ENCODE data around the gene EXD2.
"Not testable (repeated sequence)": the region's sequence is repeated elsewhere in the genome, so short reads cannot be mapped to it uniquely, and the experiment has no call there.

EXD2 gene

DNA sequence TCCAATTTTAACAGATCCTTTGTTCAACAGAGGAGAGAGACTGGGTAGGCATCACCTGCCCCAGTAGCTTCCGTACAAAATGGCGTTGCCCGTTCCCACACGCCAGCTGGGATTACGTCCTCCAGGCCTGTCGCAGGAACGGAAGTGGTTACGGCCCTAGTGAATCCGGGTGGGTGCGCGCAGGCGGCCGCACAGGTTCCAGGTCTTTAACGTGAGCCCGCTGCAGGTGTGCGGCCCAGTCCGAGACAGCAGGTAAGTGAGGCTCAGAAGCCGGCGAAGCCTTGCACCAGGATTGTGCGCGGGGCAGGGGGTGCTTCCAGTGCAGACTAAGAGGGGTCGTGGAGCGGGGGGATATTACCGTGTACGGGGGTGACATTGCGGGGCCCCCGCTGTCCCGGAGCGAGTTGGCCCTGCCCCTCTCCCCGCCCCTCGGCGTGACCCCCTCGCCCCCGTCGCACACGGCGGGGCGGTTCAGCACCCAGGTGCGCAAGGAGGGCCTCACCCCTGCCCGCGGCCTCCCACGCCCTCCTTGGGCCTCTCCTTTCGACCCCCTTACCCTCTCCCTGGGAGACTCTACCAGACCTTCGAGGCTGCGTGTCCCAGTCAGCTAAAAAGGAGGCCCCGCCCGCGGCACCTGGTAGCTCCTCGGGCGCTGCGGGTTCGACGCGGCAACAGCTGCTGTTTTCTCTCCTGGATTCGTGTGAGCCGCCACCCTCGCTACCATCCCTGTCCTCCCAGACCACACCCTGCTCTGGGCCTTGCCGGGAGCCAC is at the start of gene EXD2:
Gene EXD2 (plus strand): TSS at position 159 of the 772 bp plus-strand sequence. CDS start 17,973 bp downstream, outside the sequence.
- peak; percentile 20 to 42 for DNase-seq (ENCODE audit: low read depth in 2 of 2)

DNA sequence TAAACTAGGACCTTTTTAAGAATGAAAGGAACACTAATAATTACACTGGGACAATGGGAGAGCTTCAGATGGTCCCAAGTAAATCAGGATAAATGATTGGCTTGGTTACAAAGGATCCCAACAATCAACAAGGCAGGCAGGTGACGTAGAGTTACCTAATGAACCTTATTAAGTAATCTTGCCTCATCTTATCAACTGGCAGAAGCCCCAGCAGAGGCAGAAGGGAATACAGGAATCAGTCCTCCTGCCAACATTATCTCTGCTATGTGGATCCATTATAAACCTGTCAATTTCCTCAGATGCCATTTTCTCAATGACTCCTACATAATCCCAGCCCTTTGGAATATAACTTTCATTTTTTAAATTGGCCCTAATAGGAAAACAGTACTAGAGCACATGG is 49.7 kb upstream of the EXD2 start:
- DNase-seq (ENCODE audit: low read depth in 2 of 2), result no peak

- DNase-seq (ENCODE audit: low read depth in 2 of 2), result no peak
Measured at GRCh38 chr14:69142101-69142500, 49.2 kb upstream of the EXD2 start.

DNA sequence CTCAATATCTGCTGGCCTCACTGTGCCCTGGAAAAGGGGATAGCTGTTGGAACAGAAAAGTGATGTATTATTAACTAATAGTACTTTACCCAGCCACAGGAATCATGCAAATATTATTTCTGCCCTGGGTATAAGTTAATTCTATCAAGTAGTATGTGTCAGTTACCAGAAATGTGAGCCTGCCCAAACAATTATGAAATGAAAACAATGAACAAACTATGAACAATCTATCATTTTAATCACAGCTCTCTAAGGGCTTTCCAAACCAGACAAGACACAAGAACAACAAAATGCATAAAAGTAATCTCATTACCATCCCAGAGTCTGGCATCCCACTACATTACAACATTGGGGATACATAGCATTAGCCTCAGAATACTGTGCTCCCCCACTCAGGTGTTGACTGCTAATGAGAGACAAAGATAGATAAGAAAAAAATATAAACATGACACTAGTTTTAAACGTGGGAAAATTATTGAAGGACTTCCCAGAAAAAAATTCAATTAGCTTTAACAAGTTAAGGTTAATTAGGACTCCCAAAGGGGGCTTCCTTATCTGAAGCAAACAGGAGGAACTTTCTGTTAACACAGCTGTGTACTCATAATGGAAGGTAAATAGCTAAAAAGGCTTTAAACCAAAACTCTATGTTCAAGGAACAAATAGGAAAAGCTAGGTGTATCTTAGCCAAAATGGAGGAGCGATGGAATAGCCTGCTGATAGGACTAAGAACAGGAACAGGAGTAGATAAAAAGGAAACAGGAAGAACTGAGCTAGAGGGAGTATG is 41.6 kb upstream of the EXD2 start:
- DNase-seq (ENCODE audit: low read depth in 2 of 2), result no peak

GRCh38 chr14:69151458-69152180 is 39.7 kb upstream of the EXD2 start:
- peak; percentile 41 to 60 for DNase-seq (ENCODE audit: low read depth in 2 of 2)

- DNase-seq (ENCODE audit: low read depth in 2 of 2), result peak in 1 of 2 donors; percentile 17
Measured at GRCh38 chr14:69152181-69152901, 39.0 kb upstream of the EXD2 start.

DNA sequence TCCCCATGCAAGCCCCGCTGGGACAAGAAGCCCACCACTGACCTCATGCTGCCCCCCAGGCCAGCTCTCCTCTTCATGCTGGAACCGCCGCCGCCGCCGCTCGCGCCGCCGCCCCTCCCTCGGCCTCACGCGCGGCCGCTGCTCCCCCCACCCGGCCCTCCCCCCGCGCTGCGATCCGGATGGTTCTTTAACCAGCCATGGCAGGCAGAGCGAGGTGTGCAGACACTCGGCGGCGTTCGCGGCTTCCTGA is 38.5 kb upstream of the EXD2 start, which contains the start of gene DCAF5:
Gene DCAF5 (minus strand): TSS at position 218 of the 250 bp plus-strand sequence. CDS start 141 bp downstream, at position 77.
- peak; percentile 80 to 81 for DNase-seq (ENCODE audit: low read depth in 2 of 2)

DNA sequence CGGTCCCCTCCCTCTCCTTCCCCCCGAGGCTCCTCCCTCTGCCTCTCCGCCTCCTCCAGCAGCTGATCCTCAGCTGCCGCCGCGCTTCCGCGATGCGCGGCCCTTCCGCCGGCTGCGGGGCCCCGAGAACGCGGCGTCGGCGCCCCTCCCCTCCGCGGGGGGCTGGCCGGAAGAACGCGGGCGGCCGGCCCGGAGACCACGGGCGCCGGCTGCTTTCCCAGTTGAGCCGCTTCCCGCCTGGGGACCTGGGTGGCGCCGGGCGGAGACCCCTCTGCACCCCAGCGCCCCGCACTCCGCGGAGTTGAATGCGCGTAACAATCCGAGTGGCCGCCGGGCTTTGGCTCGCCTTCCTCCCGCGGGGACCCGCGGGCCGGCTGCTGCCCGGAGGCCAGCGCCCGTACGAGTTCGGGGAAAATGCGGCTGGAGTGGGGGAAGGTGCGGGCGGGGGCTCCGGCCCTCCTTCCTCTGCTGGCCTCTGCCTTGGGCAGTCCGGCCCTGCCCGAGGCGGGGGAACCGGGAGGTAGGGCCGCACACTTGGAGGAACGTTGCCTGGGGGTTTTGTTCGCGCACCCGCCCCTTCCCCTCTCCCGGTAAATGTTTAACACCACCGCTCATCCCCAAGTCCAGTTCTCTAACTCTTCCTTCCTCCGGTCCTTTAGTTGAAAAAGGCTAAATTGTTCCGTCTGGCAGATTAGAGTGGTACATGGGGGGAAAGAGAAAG is 38.0 kb upstream of the EXD2 start:
- no peak for DNase-seq (ENCODE audit: low read depth in 2 of 2)

DNA sequence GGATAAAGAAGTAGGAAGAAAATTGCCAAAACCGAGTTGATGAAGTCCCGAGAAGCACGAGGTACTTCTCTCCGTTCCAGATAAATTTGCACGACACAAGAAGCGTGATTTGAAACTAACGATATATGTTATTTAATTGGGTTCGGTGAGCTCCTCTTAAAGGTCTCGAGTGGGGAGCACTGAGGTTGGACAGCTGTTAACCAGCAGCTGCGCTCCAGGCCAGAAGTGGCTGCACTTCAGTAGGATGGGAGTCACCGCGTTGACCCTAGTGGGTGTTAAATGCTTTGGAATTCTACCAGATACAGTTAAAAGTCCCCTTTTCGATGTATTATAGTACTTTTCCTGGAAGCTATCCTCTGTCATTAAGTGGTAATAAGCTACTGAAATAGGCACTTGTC is 37.4 kb upstream of the EXD2 start:
- DNase-seq (ENCODE audit: low read depth in 2 of 2), result no peak

GRCh38 chr14:69154779-69155178 is 36.5 kb upstream of the EXD2 start:
- no peak for DNase-seq (ENCODE audit: low read depth in 2 of 2)

GRCh38 chr14:69156224-69156623 is 35.1 kb upstream of the EXD2 start:
- DNase-seq (ENCODE audit: low read depth in 2 of 2), result no peak

GRCh38 chr14:69161590-69161989 is 29.7 kb upstream of the EXD2 start:
- no peak for DNase-seq (ENCODE audit: low read depth in 2 of 2)

DNA sequence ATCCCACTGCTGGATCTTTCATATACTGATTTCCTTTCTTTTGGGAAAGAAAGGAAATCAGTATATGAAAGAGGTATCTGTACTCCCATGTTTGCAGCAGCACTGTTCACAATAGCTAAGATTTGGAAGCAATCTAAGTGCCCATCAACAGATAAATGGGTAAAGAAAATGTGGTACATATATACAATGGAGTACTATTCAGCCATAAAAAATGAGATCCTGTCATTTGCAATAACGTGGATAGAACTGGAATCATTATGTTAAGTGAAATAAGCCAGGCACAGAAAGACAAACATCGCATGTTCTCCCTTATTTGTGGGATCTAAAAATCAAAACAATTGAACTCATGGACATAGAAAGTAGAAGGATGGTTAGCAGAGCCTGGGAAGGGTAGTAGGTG is 25.5 kb upstream of the EXD2 start:
- not testable (repeated sequence) for DNase-seq (ENCODE audit: low read depth in 2 of 2)

GRCh38 chr14:69170839-69171238 is 20.5 kb upstream of the EXD2 start:
- DNase-seq (ENCODE audit: low read depth in 2 of 2), result no peak

DNA sequence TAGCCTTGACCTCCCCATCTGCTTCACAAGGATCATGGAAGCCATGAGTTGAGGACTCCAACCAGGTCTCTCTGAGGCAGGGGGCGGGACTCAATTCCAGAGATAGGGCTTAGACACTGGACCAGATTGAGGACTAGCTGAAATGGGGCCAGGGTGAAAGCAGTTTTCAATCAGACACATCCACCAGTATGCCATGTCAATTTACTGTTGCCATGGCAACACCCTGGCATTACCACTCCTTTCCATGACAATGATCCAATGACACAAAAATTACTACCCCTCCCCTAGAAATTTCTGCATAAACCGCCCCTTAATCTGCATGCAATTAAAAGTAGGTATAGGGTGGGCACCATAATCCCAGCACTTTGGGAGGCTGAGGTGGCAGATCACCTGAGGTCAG is 19.7 kb upstream of the EXD2 start:
- DNase-seq (ENCODE audit: low read depth in 2 of 2), result no peak

- DNase-seq (ENCODE audit: low read depth in 2 of 2), result no peak
Measured at GRCh38 chr14:69175130-69175529, 16.2 kb upstream of the EXD2 start.

DNA sequence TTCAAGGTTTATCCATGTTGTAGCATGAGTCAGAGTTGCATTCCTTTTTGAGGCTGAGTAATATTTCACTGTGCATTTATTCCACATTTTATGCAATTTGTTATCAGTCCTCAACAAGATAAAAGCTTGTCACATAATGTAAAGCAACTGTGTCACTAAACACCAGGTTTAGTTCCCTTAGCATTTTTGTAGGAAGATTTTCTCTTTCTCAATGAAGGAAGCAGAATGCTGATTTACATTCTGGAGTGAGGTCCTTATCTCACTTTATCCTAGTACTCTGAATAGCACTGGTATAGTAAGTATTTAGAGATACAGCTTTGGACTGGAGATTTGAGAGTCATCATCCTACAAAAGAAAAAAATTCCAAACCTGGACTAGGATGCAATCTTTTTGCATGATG is 9.8 kb upstream of the EXD2 start:
- no peak for DNase-seq (ENCODE audit: low read depth in 2 of 2)

GRCh38 chr14:69182580-69182979 is 8.7 kb upstream of the EXD2 start:
- not testable (repeated sequence) for DNase-seq (ENCODE audit: low read depth in 2 of 2)

- DNase-seq (ENCODE audit: low read depth in 2 of 2), result no peak
Measured at GRCh38 chr14:69183735-69184134, 7.6 kb upstream of the EXD2 start.

DNA sequence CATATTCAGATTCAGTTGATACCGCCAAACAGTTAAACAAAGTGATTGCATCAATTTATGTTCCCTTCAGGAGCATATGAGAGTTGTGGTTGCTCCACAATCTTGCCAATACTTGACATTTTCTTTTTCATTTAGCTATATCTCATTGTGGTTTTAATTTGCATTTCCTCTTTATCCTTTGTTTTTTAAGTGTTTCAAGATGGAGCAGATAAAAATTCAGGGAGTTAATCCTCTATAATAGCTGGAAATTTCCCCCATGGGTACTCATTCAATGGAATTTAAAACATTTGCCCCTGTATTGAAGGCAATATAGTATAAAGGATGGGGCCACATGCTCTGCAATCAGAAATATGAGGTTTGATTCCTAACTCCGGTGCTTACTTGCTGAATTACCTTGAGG is 1.1 kb upstream of the EXD2 start:
- no peak for DNase-seq (ENCODE audit: low read depth in 2 of 2)

DNA sequence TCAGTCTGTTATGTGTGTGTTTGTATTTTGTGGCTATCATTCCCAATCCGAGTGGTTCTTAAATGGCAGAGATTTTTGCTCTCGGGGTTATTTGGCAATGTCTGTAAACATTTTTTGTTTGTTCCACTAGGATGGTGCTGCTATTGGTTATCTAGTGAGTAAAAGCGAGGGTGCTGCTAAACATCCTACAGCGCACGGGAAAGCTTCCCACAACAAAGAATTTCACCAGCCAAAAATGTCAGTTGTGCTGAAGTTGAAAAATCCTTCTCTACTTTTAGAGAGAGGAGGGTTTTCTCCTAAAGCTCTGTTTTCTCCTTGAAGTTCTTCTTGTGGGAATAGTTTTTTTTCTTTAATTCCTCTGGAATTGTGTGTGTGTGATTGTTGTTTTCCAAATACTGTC is 2.4 kb downstream of the EXD2 start:
- no peak for DNase-seq (ENCODE audit: low read depth in 2 of 2)

Data from stimulated activated CD4-positive, alpha-beta T cell treated with anti-CD3 and anti-CD28 coated beads, Interleukin-1b, Interleukin-23, amount 100 ng/mL, for 1 hour (primary cell).